ENCODE measurements around the gene RRBP1.

GRCh38 chr20:17708675-17709360, 26.8 kb upstream of the RRBP1 start:
- no peak for TF ChIP-seq CTCF (IDR thresholded peaks at IDR 0.05; ENCODE audit: insufficient read depth, low read length)
- no peak for TF ChIP-seq REST (IDR thresholded peaks at IDR 0.05; ENCODE audit: insufficient replicate concordance, low read depth)

All from HL-60 (cell line).